DND-41 (cell line): ENCODE measurements around the gene EXD3.

ENCODE experiments used
- ATAC-seq: fragments of 200-7000 bp; cut with Tn5 transposase; 3 replicates; pipeline ENCODE4 v1.9.1; 2021; ENCODE audit warnings: low read depth; ENCODE audit not compliant: insufficient read depth
- DNase-seq: peaks from one replicate; pipeline ENCODE4 v3.0.0-alpha.2; 2020
- H2AFZ ChIP-seq: 2 replicates; pipeline ENCODE4 v1.6.0; 2012; ENCODE audit warnings: low read depth, low read length
- H3K27ac ChIP-seq: 2 replicates; pipeline ENCODE4 v1.5.1; 2012; ENCODE audit warnings: low read length, inconsistent platforms
- H3K27me3 ChIP-seq: fragments of 200-600 bp; sonication (generic); 2 replicates; pipeline ENCODE4 v1.6.0; 2012; ENCODE audit warnings: low read length, mild to moderate bottlenecking, inconsistent platforms; ENCODE audit not compliant: insufficient read depth, poor library complexity
- H3K36me3 ChIP-seq: 2 replicates; pipeline ENCODE4 v1.5.1; 2012; ENCODE audit warnings: low read length, inconsistent platforms; ENCODE audit not compliant: insufficient read depth
- H3K4me1 ChIP-seq: 2 replicates; pipeline ENCODE4 v1.5.1; 2012; ENCODE audit warnings: mild to moderate bottlenecking, low read length; ENCODE audit not compliant: insufficient read depth
- H3K4me2 ChIP-seq: 2 replicates; pipeline ENCODE4 v1.6.0; 2012; ENCODE audit warnings: mild to moderate bottlenecking, moderate library complexity, low read length, inconsistent platforms; ENCODE audit not compliant: insufficient read depth
- H3K4me3 ChIP-seq, 2 experiments: fragments of 200-600 bp in 1 of 2; shearing (Covaris generic) in 1 of 2; 2 replicates each; pipeline ENCODE4 v1.5.1; 2012 to 2016; ENCODE audit warnings: inconsistent platforms in 2 of 2, low read length in 2 of 2, mild to moderate bottlenecking in 2 of 2, low read depth in 1 of 2, moderate library complexity in 1 of 2
- H3K79me2 ChIP-seq: 2 replicates; pipeline ENCODE4 v1.6.0; 2012; ENCODE audit warnings: low read length, inconsistent platforms; ENCODE audit not compliant: insufficient read depth
- H3K9ac ChIP-seq: 2 replicates; pipeline ENCODE4 v1.6.0; 2012; ENCODE audit warnings: low read depth, mild to moderate bottlenecking, inconsistent platforms, low read length, moderate library complexity
- H3K9me3 ChIP-seq: 2 replicates; pipeline ENCODE4 v1.5.1; 2012; ENCODE audit warnings: low read length, moderate library complexity, mild to moderate bottlenecking, inconsistent platforms; ENCODE audit not compliant: insufficient read depth, severe bottlenecking
- H4K20me1 ChIP-seq: 2 replicates; pipeline ENCODE4 v1.6.0; 2012; ENCODE audit warnings: low read length; ENCODE audit not compliant: insufficient read depth
- EZH2 ChIP-seq: IDR thresholded peaks from 3 replicates; pipeline ENCODE4 v1.6.1; 2012; ENCODE audit warnings: borderline replicate concordance, low read depth, mild to moderate bottlenecking, moderate library complexity, low read length, inconsistent platforms; ENCODE audit not compliant: severe bottlenecking
- TF ChIP-seq, protein P1 (sequence below): IDR thresholded peaks from 2 replicates; pipeline ENCODE4 v1.5.1; 2012; ENCODE audit warnings: borderline replicate concordance, low read length, moderate library complexity, mild to moderate bottlenecking; ENCODE audit not compliant: poor library complexity, severe bottlenecking; ENCODE audit errors: extremely low read depth

EXD3 gene

DNA sequence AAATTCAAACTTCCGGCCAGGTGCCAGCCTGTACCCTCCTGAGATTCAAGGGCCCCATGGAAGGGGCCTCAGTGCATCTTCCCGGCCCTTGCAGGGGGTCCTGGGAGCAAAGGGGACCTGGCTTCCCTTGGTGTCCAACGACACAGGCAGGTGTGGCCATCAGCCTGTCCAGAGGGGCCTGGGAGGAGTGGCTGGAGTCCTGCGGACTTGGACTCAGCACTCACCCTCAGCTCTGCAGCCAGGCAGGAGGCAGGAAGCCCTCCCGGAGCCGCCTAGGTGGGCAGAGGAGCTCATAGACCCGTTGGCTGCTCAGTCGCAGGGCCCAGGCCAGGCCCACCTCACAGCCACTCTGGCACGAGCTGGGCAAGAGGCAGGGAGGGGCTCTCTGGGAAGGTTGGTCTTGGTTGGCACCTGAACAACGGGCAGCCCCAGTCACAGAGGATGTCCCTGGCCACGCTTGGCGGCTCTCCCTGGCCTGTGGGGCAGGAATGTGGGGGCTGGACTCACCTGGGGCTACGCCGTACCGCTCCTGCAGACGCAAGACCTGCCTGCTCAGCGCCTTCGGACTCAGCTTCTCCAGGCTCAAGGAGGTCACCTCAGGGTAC, 67.1 kb downstream of the EXD3 start:
- DNase-seq (no peak), ATAC-seq (no peak)
- Histone ChIP-seq H3K9me3 (peaks cover 17% of the 10 kb centered on the region), H3K36me3 (no peaks in the 10 kb centered on the region), H3K79me2 (no peaks in the 10 kb centered on the region), H3K4me2 (no peak overlapping the region), H4K20me1 (no peaks in the 10 kb centered on the region), H2AFZ (no peak overlapping the region), H3K27ac (no peak overlapping the region), H3K9ac (no peak overlapping the region), H3K4me3 (no peak overlapping the region), H3K27me3 (no peaks in the 10 kb centered on the region), H3K4me1 (no peaks in the 10 kb centered on the region)
- TF ChIP-seq, protein P1, sequence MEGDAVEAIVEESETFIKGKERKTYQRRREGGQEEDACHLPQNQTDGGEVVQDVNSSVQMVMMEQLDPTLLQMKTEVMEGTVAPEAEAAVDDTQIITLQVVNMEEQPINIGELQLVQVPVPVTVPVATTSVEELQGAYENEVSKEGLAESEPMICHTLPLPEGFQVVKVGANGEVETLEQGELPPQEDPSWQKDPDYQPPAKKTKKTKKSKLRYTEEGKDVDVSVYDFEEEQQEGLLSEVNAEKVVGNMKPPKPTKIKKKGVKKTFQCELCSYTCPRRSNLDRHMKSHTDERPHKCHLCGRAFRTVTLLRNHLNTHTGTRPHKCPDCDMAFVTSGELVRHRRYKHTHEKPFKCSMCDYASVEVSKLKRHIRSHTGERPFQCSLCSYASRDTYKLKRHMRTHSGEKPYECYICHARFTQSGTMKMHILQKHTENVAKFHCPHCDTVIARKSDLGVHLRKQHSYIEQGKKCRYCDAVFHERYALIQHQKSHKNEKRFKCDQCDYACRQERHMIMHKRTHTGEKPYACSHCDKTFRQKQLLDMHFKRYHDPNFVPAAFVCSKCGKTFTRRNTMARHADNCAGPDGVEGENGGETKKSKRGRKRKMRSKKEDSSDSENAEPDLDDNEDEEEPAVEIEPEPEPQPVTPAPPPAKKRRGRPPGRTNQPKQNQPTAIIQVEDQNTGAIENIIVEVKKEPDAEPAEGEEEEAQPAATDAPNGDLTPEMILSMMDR = no peak
- TF ChIP-seq EZH2 = no peak

DNA sequence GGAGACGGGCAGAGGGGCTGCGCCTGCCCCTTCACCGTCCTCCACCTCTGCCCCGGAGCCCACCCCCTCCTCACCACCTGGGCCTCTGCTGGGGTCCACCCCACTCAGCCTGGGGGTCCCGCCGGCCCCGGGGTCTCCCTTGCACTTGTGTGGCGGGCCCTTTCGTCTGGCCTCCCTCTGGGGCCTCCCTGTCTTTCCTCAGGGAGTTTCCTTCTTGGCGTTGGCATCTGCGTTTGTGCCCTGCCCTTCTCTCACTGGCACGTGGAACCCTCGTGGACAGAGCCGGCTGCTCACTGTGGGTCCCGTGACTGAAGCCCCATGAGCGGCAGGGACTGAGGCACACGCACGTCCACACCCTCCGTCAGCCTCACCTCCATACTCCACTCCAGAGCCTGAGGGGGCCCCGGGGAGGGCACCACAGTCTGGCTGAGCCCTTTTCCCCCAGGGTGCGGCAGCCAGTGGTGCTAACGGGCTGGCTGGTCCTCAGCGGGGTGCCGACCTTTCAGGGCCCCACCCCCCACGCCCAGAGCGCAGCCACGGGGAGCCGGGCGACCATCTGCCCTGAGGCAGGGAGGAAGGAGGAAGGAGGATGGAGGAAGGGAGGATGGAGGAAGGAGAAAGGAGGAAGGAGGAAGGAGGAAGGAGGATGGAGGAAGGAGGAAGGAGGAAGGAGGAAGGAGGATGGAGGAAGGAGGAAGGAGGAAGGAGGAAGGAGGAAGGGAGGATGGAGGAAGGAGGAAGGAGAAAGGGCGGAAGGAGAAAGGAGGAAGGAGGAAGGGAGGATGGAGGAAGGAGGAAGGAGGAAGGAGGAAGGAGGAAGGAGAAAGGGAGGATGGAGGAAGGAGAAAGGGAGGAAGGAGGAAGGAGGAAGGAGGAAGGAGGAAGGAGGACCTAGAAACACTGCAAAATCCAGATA, 67.9 kb downstream of the EXD3 start:
- no peaks in the 10 kb centered on the region for H3K27me3 ChIP-seq
- ATAC-seq = no peak
- TF ChIP-seq, protein P1 = no peak
- TF ChIP-seq EZH2 = no peak

DNA sequence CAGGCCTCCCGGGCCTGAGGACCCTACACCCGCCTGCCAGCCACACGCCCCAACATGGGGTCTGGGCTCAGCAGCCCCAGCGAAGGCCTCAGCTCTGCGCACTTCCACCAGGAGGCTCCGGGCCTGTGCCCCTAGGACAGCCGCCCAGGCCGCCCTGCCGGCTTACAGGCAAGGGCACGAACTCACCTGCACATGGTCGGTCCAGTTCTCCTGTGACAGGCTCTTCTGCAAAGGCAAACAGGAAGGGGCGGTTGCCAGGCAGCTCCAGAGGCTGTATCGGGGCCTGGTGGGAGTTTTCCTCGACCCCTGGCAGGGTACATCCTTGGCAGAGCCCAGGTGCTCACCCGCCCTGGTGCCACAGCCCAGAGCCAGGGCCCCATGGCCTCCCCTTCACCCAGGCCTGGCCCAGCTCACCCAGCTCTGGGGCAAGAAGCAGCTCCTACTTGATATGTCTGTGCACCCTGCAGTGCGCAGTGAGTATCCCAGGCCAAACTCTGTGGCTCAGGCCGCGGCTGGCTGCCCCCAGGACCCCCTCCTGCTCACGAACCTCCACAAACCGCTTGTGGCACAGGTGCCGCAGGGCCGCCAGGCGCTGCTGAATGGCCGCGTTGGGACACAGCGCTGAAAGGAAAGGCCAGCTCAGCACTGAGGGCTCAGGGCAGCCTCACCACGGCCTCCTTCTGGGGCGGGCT, 68.7 kb downstream of the EXD3 start:
- no peak for DNase-seq
- H3K27me3 ChIP-seq = no peaks in the 10 kb centered on the region

More for the DNA sequence above, 67.9 kb downstream of the EXD3 start:
- H3K27ac ChIP-seq = no peak overlapping the region
- no peaks in the 10 kb centered on the region for H3K79me2 ChIP-seq
- no peak for DNase-seq
- no peaks in the 10 kb centered on the region for H3K36me3 ChIP-seq
- H3K9ac ChIP-seq = no peak overlapping the region
- no peak overlapping the region for H3K4me2 ChIP-seq
- no peak overlapping the region for H2AFZ ChIP-seq
- no peaks in the 10 kb centered on the region for H4K20me1 ChIP-seq
- H3K4me1 ChIP-seq = no peaks in the 10 kb centered on the region
- no peak overlapping the region for H3K4me3 ChIP-seq
- peaks cover 17% of the 10 kb centered on the region for H3K9me3 ChIP-seq

More for the DNA sequence above, 68.7 kb downstream of the EXD3 start:
- TF ChIP-seq, protein P1 = no peak
- no peak for TF ChIP-seq EZH2
- Histone ChIP-seq H2AFZ (no peak overlapping the region), H3K27ac (no peak overlapping the region), H3K9me3 (peaks cover 17% of the 10 kb centered on the region), H3K36me3 (no peaks in the 10 kb centered on the region), H3K79me2 (no peaks in the 10 kb centered on the region), H3K9ac (no peak overlapping the region), H4K20me1 (no peaks in the 10 kb centered on the region), H3K4me1 (no peaks in the 10 kb centered on the region), H3K4me2 (no peak overlapping the region), H3K4me3 (no peak overlapping the region)
- ATAC-seq = no peak
